Measurements from ENCODE around the gene MINDY2.

Gene MINDY2

GRCh38 chr15:58770857-58771620, at the start of gene MINDY2:
TSS of gene MINDY2 (plus strand) at chr15:58771302. CDS start at chr15:58771396, 94 bp downstream.
- peak; percentile 79 to 94 (median 89) for DNase-seq

- DNase-seq = no peak
Observed at GRCh38 chr15:58724466-58724865, 46.6 kb upstream of the MINDY2 start.

- no peak for DNase-seq
Observed at GRCh38 chr15:58726867-58727266, 44.2 kb upstream of the MINDY2 start.

- no peak for DNase-seq
Observed at GRCh38 chr15:58731756-58732535, 39.2 kb upstream of the MINDY2 start.

GRCh38 chr15:58732625-58733363, 38.3 kb upstream of the MINDY2 start:
- DNase-seq = no peak

- no peak for DNase-seq
Observed at GRCh38 chr15:58734859-58735258, 36.2 kb upstream of the MINDY2 start.

- DNase-seq = no peak
Observed at GRCh38 chr15:58736018-58736643, 35.0 kb upstream of the MINDY2 start.

GRCh38 chr15:58737298-58737697, 33.8 kb upstream of the MINDY2 start:
- no peak for DNase-seq

GRCh38 chr15:58738046-58738707, 32.9 kb upstream of the MINDY2 start:
- no peak for DNase-seq

- DNase-seq = no peak
Observed at GRCh38 chr15:58740436-58740835, 30.7 kb upstream of the MINDY2 start.

GRCh38 chr15:58741032-58741431, 30.1 kb upstream of the MINDY2 start:
- no peak for DNase-seq

GRCh38 chr15:58742022-58742813, 28.9 kb upstream of the MINDY2 start:
- DNase-seq = no peak

- no peak for DNase-seq
Observed at GRCh38 chr15:58742819-58743502, 28.1 kb upstream of the MINDY2 start.

GRCh38 chr15:58746174-58746573, 24.9 kb upstream of the MINDY2 start:
- no peak for DNase-seq

- DNase-seq = peak in 2 of 4 experiments; percentile 10 to 12
Observed at GRCh38 chr15:58748040-58748851, 22.9 kb upstream of the MINDY2 start.

GRCh38 chr15:58748852-58749531, 22.1 kb upstream of the MINDY2 start:
- DNase-seq = peak in 3 of 4 experiments; percentile 20 to 27 (median 24)

GRCh38 chr15:58749532-58750337, 21.4 kb upstream of the MINDY2 start, which contains the start of gene ADAM10:
TSS of gene ADAM10 (minus strand) at chr15:58749707. CDS start at chr15:58749534, 173 bp downstream.
- peak; percentile 96 to 98 (median 97) for DNase-seq

- DNase-seq = no peak
Observed at GRCh38 chr15:58752716-58753115, 18.4 kb upstream of the MINDY2 start.
